ENCODE data around the gene OR11L1.

The OR11L1 gene

DNA sequence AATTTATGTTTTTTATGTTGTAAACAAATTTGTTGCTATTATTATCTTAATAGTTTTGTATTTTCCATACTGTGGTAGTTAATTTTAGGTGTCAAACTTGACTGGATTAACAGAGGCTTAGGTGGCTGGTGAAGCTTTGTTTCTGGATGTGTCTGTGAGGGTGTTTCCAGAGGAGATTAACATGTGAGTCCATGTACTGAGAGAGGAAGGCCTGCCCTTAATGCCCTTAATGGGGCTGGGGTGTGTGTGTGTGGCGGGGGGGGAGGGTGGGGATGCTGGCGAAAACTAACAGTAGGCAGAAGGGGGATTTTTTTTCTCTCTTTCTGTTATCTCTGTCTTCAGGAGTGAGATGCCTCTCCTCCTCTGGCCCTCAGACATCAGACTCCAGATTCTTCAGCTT is 19.6 kb downstream of the OR11L1 start:
- no peak overlapping the region for H3K4me3 ChIP-seq (replicated peaks; ENCODE audit: low read depth, low read length)
- TF ChIP-seq, protein P1, sequence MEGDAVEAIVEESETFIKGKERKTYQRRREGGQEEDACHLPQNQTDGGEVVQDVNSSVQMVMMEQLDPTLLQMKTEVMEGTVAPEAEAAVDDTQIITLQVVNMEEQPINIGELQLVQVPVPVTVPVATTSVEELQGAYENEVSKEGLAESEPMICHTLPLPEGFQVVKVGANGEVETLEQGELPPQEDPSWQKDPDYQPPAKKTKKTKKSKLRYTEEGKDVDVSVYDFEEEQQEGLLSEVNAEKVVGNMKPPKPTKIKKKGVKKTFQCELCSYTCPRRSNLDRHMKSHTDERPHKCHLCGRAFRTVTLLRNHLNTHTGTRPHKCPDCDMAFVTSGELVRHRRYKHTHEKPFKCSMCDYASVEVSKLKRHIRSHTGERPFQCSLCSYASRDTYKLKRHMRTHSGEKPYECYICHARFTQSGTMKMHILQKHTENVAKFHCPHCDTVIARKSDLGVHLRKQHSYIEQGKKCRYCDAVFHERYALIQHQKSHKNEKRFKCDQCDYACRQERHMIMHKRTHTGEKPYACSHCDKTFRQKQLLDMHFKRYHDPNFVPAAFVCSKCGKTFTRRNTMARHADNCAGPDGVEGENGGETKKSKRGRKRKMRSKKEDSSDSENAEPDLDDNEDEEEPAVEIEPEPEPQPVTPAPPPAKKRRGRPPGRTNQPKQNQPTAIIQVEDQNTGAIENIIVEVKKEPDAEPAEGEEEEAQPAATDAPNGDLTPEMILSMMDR (IDR thresholded peaks at IDR 0.05; ENCODE audit: low read length, missing control alignments): no peak
- no peak for DNase-seq (ENCODE audit: low read depth)

DNA sequence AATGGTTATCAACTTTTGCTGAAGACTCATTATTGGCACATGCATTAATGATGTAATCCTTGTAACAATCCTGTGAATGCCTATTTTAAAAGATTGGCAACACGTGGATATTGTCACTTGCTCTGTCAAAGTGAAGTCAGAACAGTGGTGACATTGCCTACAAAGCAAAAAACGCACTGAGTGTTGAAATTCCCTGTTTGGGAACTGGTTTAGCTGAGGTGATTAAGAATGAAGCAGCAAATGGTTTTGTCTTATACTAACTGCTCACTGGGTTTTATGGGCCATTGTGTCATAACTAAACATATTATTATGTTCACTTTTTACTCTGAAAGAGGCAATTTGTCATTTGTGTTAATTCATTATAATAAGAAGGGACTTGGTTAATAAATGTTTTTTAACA is 29.1 kb downstream of the OR11L1 start:
- H3K4me3 ChIP-seq (replicated peaks; ENCODE audit: low read depth, low read length): no peak overlapping the region
- DNase-seq (ENCODE audit: low read depth): no peak
- TF ChIP-seq, protein P1 (IDR thresholded peaks at IDR 0.05; ENCODE audit: low read length, missing control alignments): no peak

DNA sequence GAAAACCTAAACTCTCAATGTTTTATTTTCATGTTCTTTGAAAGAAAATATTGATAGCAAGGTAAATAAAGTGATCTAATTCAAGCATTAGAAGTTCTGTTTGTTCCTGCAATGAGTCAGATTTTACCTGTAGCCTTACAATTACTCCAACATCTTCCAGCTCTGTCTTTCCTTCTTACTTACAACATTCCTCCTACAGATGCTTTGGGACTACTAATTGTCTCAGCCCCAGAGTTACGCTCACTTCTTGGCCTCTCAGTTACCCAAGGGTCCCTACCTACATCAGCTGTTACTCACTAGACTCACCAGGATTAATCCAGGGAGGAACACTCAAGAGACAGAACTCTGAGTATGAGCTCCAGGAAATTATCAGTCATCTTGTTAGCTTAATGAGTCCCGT is 44.2 kb downstream of the OR11L1 start:
- no peak overlapping the region for H3K4me3 ChIP-seq (replicated peaks; ENCODE audit: low read depth, low read length)
- no peak for DNase-seq (ENCODE audit: low read depth)
- TF ChIP-seq, protein P1 (IDR thresholded peaks at IDR 0.05; ENCODE audit: low read length, missing control alignments): no peak

All from fibroblast of pulmonary artery (primary cell).